Measurements from ENCODE around the gene NRROS.
"Not testable (repeated sequence)": the region's sequence is repeated elsewhere in the genome, so short reads cannot be mapped to it uniquely, and the experiment has no call there.

NRROS gene

DNA sequence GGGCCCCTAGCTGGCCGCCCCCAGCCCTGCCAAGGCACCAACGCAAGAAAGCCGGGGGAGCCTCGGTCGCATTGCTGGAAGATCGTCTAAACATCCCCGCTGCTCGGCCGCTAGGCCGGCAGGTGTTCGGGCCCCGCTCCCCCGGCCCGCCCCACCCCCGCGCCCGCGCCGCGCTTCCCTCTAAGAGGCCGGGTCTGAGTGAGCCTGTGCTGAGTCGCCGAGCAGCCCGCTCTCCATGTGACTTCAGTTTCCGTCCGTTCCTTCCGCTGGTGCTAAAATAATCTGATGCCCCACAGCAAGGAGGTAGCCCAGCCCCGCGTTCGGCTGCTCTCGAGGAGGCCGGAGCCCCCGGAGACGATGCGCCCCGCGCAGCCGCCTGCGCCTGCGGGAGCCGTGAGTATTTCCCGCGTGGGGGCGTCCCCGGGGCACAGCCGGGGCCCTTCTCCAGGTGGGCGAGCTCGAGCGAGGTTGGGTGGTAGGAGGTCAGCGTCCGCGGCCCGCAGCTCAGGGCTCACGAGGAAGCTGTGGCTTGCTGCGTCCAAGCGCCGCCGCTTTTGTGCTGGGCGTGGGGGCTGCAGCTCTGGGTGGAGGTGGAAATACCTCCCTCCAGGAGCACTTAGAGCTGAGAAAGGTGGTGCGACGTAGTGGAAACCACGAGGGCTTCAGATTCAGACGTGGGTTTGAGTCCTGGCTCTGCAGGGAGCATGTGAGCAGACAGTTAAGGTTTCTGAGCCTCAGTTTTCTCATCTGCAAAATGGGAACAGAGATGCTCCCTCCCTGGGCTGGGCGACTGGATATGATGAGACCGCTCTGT lies at the start of gene NRROS:
Gene NRROS, plus strand, starts transcription at position 212 of the 814 bp plus-strand sequence. CDS start 14,846 bp downstream, outside the sequence.
- no peak within 1 kb of the TSS for H3K27ac ChIP-seq
- no peak for TF ChIP-seq ZFX (IDR thresholded peaks at IDR 0.05)
- TF ChIP-seq, protein P1, sequence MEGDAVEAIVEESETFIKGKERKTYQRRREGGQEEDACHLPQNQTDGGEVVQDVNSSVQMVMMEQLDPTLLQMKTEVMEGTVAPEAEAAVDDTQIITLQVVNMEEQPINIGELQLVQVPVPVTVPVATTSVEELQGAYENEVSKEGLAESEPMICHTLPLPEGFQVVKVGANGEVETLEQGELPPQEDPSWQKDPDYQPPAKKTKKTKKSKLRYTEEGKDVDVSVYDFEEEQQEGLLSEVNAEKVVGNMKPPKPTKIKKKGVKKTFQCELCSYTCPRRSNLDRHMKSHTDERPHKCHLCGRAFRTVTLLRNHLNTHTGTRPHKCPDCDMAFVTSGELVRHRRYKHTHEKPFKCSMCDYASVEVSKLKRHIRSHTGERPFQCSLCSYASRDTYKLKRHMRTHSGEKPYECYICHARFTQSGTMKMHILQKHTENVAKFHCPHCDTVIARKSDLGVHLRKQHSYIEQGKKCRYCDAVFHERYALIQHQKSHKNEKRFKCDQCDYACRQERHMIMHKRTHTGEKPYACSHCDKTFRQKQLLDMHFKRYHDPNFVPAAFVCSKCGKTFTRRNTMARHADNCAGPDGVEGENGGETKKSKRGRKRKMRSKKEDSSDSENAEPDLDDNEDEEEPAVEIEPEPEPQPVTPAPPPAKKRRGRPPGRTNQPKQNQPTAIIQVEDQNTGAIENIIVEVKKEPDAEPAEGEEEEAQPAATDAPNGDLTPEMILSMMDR (conservative IDR thresholded peaks at IDR 0.05): no peak

DNA sequence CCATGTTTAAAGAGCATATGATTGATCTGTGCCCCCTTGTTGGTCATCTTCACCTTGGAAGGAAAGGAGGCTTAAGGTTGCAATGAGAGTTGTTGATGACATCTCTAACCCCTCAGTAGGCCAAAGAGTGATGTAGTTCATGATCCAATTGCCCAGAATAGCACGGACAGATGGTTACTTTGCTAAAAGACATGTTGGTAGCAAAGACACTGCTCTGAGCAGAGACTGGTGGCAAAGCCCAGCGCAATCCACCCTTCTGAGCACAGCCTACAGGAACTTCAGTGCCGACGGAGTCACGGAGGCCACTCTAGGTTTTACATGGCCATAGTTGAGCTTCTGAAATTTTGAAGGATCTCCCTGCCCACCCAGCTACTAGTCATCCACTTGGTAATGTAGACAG lies 49.2 kb upstream of the NRROS start:
- H3K27ac ChIP-seq: no peak overlapping the region
- TF ChIP-seq, protein P1 (conservative IDR thresholded peaks at IDR 0.05): no peak
- TF ChIP-seq ZFX (IDR thresholded peaks at IDR 0.05): no peak

DNA sequence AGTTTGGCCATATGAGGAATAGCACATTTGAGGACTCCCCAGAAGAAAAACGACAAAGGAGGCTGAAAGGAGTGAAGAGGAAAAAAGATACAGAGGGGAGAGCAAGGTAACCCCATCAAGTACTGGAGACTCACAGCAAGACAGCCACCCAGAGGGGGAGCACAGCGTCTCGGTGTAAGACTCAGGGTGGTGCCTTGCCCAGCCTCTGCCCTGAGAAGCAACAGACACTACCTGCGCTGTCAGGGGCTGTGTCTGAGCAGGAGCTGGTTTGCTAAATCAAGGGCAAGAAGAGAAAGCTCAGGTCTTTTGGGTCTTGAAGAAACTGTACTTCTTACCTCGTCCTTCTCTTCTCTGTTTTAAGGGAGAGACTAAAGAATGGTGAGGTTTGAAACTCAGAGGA lies 43.1 kb upstream of the NRROS start:
- no peak overlapping the region for H3K27ac ChIP-seq
- no peak for TF ChIP-seq ZFX (IDR thresholded peaks at IDR 0.05)
- TF ChIP-seq, protein P1 (conservative IDR thresholded peaks at IDR 0.05): no peak

DNA sequence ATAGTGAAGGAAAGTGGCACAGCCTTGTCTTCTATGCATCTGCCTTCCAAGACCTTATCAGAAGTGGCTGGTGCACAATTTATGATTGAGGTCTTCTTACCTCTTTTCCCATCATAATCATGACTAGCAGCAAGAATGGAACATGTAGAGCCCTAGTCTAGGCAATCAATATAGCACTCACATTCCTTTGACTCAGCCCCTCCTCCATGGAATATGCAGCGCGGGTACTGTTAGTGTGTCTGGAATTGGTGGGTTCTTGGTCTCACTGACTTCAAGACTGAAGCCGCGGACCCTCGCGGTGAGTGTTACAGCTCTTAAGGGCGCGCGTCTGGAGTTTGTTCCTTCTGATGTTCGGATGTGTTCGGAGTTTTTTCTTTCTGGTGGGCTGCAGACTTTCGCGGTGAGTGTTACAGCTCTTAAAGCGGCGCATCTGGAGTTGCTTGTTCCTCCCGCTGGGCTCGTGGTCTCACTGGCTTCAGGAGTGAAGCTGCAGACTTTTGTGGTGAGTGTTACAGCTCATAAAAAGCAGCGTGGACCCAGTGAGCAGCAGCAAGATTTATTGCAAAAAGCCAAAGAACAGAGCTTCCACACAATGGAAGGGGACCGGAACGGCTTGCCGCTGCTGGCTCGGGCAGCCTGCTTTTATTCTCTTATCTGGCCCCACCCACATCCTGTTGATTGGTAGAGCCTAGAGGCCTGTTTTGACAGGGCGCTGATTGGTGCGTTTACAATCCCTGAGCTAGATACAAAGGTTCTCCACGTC lies 41.3 kb upstream of the NRROS start:
- not testable (repeated sequence) for H3K27ac ChIP-seq

DNA sequence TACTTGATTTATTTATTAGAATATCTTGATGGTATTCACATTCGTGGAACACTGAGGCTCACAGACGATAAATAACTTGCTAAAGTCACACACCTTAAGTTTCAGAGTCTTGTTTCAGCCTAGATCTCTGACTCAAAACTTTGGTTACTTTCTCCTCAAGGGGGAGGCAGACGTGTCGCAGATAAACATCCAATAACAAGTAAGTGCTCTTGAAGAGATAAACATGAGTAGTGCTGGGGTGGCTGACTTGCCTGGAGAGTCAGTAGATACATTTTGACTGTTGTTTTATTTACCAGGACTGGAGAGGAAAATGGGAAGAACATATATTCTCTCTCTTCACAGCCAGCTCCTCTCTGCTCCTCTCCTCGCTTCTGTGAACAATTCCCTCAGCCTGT lies 39.8 kb upstream of the NRROS start:
- no peak overlapping the region for H3K27ac ChIP-seq
- TF ChIP-seq, protein P1 (conservative IDR thresholded peaks at IDR 0.05): no peak
- no peak for TF ChIP-seq ZFX (IDR thresholded peaks at IDR 0.05)

DNA sequence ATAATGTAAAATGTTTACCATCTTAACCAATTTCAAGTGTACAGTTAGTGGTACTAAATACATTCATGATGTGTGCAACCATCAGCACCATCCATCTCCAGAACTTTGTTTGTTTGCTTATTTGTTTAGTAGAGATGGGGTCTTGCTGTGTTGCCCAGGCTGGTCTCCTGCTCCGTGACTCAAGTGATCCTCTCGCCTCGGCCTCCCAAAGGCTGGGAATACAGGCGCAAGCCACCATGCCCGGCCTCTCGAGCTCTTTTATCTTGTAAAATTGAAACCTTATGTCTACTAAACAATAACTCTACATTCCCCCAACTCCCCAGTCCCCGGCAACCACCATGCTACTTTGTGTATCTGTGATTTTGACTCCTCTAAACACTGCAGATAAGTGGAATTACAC lies 39.1 kb upstream of the NRROS start:
- TF ChIP-seq, protein P1 (conservative IDR thresholded peaks at IDR 0.05): no peak
- no peak for TF ChIP-seq ZFX (IDR thresholded peaks at IDR 0.05)
- no peak overlapping the region for H3K27ac ChIP-seq

DNA sequence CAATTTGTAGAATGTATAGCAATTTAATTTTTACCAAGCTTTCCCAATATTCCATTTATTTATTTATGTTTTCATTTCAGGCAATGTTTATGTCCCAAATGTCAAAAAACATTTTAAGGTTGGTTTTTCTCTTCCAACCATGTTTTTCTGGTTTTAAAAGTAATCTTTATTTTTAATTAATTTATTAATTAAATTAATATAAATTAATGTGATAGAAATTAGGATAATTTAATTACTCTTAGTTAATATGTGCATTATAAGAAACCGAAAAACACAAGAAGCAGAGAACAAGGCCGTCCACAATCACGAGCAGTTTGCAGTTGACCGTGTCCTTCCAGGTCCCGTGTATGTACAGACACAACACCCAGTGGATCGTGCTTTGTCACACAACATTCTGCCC lies 36.8 kb upstream of the NRROS start:
- no peak overlapping the region for H3K27ac ChIP-seq
- TF ChIP-seq ZFX (IDR thresholded peaks at IDR 0.05): no peak
- TF ChIP-seq, protein P1 (conservative IDR thresholded peaks at IDR 0.05): no peak

Data from C4-2B (cell line).